ENCODE measurements around the gene CAMK1D. TPM values are rescaled to one million over a fixed set of nuclear protein-coding genes. Genes with fewer than 3 reads are reported as not detected.

The CAMK1D gene
- total RNA-seq, 1 donor from 2014 or later: 36.3 TPM

- Mint-ChIP-seq H3K36me3 (ENCODE audit: low read depth) (peaks cover 6% of the 10 kb centered on the region), H3K27ac (ENCODE audit: unreplicated experiment) (no peak overlapping the region), H3K4me1 (ENCODE audit: low read depth) (peaks cover 3% of the 10 kb centered on the region), H3K9me3 (ENCODE audit: low read depth) (no peaks in the 10 kb centered on the region), H3K27me3 (ENCODE audit: low read depth) (no peaks in the 10 kb centered on the region), H3K4me3 (ENCODE audit: unreplicated experiment) (no peak overlapping the region)
- TF ChIP-seq, protein P1, sequence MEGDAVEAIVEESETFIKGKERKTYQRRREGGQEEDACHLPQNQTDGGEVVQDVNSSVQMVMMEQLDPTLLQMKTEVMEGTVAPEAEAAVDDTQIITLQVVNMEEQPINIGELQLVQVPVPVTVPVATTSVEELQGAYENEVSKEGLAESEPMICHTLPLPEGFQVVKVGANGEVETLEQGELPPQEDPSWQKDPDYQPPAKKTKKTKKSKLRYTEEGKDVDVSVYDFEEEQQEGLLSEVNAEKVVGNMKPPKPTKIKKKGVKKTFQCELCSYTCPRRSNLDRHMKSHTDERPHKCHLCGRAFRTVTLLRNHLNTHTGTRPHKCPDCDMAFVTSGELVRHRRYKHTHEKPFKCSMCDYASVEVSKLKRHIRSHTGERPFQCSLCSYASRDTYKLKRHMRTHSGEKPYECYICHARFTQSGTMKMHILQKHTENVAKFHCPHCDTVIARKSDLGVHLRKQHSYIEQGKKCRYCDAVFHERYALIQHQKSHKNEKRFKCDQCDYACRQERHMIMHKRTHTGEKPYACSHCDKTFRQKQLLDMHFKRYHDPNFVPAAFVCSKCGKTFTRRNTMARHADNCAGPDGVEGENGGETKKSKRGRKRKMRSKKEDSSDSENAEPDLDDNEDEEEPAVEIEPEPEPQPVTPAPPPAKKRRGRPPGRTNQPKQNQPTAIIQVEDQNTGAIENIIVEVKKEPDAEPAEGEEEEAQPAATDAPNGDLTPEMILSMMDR (IDR thresholded peaks at IDR 0.05): no peak
- DNase-seq (ENCODE audit: low spot score): no peak
Measured at GRCh38 chr10:12556039-12556438, 206.7 kb downstream of the CAMK1D start.

DNA sequence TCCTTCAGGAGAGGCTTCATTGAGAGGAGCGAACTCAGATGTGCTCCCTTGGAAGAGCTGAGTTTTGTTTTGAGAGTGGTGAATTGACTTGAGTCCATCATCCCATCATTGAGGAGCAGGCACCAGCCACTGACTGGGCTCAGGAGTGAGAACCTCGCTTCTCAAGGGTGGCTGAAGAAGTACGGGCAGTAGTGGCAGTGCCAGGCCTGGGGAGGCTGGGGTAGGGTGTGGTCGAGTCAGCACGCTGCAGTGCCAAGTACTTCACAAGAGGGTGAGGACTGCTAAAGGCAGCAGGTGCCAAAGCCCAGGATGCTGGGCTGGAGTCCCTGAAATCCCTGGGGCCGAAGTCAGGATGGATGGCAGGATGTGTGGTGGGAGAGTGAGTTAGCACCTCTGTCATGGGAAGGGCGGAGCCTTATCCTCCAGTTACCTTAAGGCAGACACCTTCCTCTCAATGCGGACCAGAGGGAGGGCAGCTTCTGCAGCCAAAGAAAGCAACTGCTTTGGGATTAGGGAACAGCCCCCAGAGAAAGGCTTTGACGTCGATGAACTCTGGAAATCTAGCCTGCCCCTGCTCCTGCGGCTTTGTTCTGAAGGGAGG, 210.3 kb downstream of the CAMK1D start:
- Mint-ChIP-seq H3K9me3 (ENCODE audit: low read depth) (no peaks in the 10 kb centered on the region), H3K36me3 (ENCODE audit: low read depth) (peaks cover 8% of the 10 kb centered on the region), H3K27ac (ENCODE audit: unreplicated experiment) (no peak overlapping the region), H3K4me3 (ENCODE audit: unreplicated experiment) (no peak overlapping the region), H3K4me1 (ENCODE audit: low read depth) (peaks cover 23% of the 10 kb centered on the region), H3K27me3 (ENCODE audit: low read depth) (no peaks in the 10 kb centered on the region)
- no peak for DNase-seq (ENCODE audit: low spot score)
- TF ChIP-seq, protein P1 (IDR thresholded peaks at IDR 0.05): no peak

DNA sequence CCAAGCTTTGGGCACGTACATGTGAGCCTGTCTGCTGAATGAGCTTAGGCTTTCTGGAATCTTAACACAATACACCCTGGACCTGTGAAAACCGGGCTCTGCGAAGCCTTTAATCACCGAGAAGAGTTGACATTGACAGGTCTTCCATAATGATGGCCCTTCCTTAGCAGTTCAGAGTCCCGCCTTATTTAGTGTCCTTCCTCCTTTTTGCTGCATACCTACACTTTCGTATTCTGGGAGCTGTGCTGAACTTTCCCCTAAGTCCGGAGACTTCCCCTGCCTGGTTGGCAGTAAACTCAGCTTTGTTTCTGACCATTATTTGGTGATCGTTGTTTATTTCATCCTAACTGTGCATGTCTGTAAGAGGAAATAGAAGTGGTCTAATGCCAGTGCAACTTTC, 212.0 kb downstream of the CAMK1D start:
- no peaks in the 10 kb centered on the region for H3K9me3 Mint-ChIP-seq (ENCODE audit: low read depth)
- H3K27me3 Mint-ChIP-seq (ENCODE audit: low read depth): no peaks in the 10 kb centered on the region
- no peak overlapping the region for H3K27ac Mint-ChIP-seq (ENCODE audit: unreplicated experiment)
- H3K4me3 Mint-ChIP-seq (ENCODE audit: unreplicated experiment): no peak overlapping the region
- TF ChIP-seq, protein P1 (IDR thresholded peaks at IDR 0.05): no peak
- no peak for DNase-seq (ENCODE audit: low spot score)
- peaks cover 2% of the 10 kb centered on the region for H3K36me3 Mint-ChIP-seq (ENCODE audit: low read depth)
- peaks cover 25% of the 10 kb centered on the region for H3K4me1 Mint-ChIP-seq (ENCODE audit: low read depth)

- no peak overlapping the region for H3K27ac Mint-ChIP-seq (ENCODE audit: unreplicated experiment)
- no peak overlapping the region for H3K4me3 Mint-ChIP-seq (ENCODE audit: unreplicated experiment)
- peaks cover 2% of the 10 kb centered on the region for H3K36me3 Mint-ChIP-seq (ENCODE audit: low read depth)
- no peak for DNase-seq (ENCODE audit: low spot score)
- TF ChIP-seq, protein P1 (IDR thresholded peaks at IDR 0.05): no peak
- no peaks in the 10 kb centered on the region for H3K9me3 Mint-ChIP-seq (ENCODE audit: low read depth)
- no peaks in the 10 kb centered on the region for H3K27me3 Mint-ChIP-seq (ENCODE audit: low read depth)
- peaks cover 29% of the 10 kb centered on the region for H3K4me1 Mint-ChIP-seq (ENCODE audit: low read depth)
Measured at GRCh38 chr10:12561720-12562119, 212.4 kb downstream of the CAMK1D start.

DNA sequence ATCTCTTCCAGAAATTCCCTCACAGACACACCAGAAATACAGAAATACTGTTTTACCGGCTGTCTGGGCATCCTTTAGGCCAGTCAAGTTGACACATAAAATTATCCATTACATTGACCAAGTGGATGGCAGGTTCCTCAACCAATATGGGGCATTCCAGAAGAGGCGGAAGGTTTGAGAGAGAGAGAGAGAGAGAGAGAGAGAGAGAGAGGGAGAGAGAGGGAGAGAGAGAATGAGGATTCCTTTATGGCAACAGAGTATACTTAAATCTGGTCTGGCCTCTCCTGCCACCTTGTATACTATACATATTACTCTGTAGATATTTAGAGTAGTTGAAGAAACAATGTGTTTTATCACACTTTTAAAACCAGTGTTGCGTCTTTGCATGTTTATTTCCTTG, 214.1 kb downstream of the CAMK1D start:
- no peak overlapping the region for H3K4me3 Mint-ChIP-seq (ENCODE audit: unreplicated experiment)
- H3K27me3 Mint-ChIP-seq (ENCODE audit: low read depth): no peaks in the 10 kb centered on the region
- H3K4me1 Mint-ChIP-seq (ENCODE audit: low read depth): peaks cover 36% of the 10 kb centered on the region
- DNase-seq (ENCODE audit: low spot score): no peak
- H3K9me3 Mint-ChIP-seq (ENCODE audit: low read depth): no peaks in the 10 kb centered on the region
- peaks cover 2% of the 10 kb centered on the region for H3K36me3 Mint-ChIP-seq (ENCODE audit: low read depth)
- H3K27ac Mint-ChIP-seq (ENCODE audit: unreplicated experiment): peak overlapping the region; percentile 79
- TF ChIP-seq, protein P1 (IDR thresholded peaks at IDR 0.05): no peak
